Ectodermal cell (in vitro differentiated cells): Measurements from ENCODE around the gene HTRA3. TPM values are rescaled to one million over a fixed set of nuclear protein-coding genes. Genes with fewer than 3 reads are reported as not detected.

Experiments used
- H3K27ac ChIP-seq: 2 replicates; pipeline ENCODE4 v1.7.0; 2013; ENCODE audit warnings: mild to moderate bottlenecking, low read depth, low read length; ENCODE audit not compliant: insufficient read depth, poor library complexity, severe bottlenecking
- H3K27me3 ChIP-seq: 2 replicates; pipeline ENCODE4 v1.7.0; 2013; ENCODE audit warnings: mild to moderate bottlenecking, low read length; ENCODE audit not compliant: insufficient read depth, control insufficient read depth, poor library complexity, severe bottlenecking
- H3K36me3 ChIP-seq: one replicate; pipeline ENCODE4 v1.7.0; 2013; ENCODE audit warnings: low read length; ENCODE audit not compliant: control insufficient read depth, insufficient read depth
- H3K4me1 ChIP-seq: one replicate; pipeline ENCODE4 v1.7.0; 2013; ENCODE audit warnings: low read length; ENCODE audit not compliant: control insufficient read depth, insufficient read depth
- H3K4me3 ChIP-seq: 2 replicates; pipeline ENCODE4 v1.7.0; 2013; ENCODE audit warnings: low read depth, low read length, control low read depth; ENCODE audit not compliant: insufficient read depth
- H3K9me3 ChIP-seq: 2 replicates; pipeline ENCODE4 v1.7.0; 2013; ENCODE audit warnings: mild to moderate bottlenecking, low read length, moderate library complexity; ENCODE audit not compliant: control insufficient read depth
- WGBS, 2 experiments: methylation state at CpG; one replicate each; pipeline ENCODE4 v1.1.7; 2013; ENCODE audit warnings: missing lambda C conversion rate in 2 of 2; 5-methylcytosine and 5-hydroxymethylcytosine counted together
- polyA plus RNA-seq, 4 experiments: library from polyadenylated mRNA; stranded (reverse); fragments of 50-300 nt; gene quantifications; one replicate each; pipeline ENCODE4 v1.2.3, GENCODE V29; 2013

Gene HTRA3
- polyA plus RNA-seq (2013, experiment 1 of 4), result 2.0 TPM
- 2.1 TPM for polyA plus RNA-seq (2013, experiment 2 of 4)
- polyA plus RNA-seq (2013, experiment 3 of 4), result 2.2 TPM
- 2.8 TPM for polyA plus RNA-seq (2013, experiment 4 of 4)

DNA sequence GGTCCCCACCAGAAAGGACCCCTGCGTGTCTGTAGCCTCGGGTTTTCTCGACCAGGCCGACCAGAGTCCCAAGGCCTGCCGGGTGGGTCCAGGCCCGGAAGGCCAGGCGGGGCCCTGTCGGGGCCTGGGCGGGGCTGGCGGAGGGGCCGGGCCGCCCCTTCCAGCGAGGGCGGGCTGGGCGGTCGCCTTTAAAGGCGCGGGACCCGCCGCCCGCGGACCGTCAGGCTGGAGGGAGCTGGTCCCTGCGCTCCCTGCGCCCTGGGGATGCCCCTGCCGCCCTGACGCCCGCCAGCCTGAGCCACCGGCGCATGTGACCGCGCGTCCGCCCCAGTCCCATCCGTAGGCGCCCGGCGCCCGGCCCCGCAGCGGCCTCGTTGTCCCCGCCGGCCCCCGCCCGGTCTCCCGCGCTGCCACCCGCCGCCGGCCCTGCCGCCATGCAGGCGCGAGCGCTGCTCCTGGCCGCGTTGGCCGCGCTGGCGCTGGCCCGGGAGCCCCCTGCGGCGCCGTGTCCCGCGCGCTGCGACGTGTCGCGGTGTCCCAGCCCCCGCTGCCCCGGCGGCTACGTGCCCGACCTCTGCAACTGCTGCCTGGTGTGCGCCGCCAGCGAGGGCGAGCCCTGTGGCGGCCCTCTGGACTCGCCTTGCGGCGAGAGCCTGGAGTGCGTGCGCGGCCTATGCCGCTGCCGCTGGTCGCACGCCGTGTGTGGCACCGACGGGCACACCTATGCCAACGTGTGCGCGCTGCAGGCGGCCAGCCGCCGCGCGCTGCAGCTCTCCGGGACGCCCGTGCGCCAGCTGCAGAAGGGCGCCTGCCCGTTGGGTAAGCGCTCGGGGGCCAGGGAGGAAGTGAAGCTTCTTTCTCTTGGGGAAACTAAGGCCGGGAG, at the start of gene HTRA3:
HTRA3 (plus strand) TSS at position 220 of the 883 bp plus-strand sequence; CDS start at position 435, 215 bp downstream.
- Histone ChIP-seq H3K4me1 (peaks cover 5% of the 10 kb centered on the region), H3K36me3 (no peaks in the 10 kb centered on the region), H3K27me3 (peaks cover 44% of the 10 kb centered on the region), H3K9me3 (no peaks in the 10 kb centered on the region), H3K27ac (no peak within 1 kb of the TSS), H3K4me3 (peak within 1 kb of the TSS; percentile 27)
- WGBS, 2 experiments, result 4% methylated on average over 111 of the region's 111 CpGs

DNA sequence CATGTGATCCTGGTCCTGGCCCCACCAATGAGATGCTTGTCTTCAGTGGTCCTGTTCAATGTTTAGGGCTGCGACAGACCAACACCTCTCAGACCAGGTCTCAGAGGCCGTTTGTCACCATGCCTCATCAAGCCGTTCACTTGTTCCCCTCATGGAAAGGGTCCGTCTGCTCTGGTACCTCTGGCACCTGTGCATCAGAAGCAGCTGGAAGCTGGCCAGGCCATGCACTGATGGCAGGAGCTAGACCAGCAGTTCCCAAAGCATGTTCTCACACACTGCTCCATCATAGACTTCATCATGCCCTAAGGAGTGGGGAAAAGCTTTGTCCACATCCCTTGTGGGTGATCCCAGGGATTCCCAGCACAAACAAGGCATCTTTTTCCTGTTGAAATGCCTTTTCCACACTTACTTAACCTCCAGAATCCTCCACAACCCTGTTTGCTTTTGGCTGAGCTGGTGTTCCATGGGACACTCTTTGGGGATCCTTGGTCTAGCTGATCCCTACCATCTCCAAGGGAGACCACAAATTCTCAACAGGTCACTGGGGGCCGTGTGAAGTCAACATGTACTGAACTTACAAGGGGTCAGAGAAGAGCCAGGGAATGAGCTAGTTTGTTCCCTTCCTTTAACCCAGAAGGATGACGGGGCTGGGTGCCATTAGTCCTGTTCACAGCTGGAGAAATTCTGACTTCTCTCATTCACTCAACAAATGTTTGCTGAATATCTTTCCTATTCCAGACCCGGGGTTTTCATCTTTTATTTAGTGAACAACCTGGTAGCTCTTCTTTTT, 48.7 kb upstream of the HTRA3 start:
- H3K9me3 ChIP-seq, result no peaks in the 10 kb centered on the region
- WGBS, 2 experiments, result 91 to 94% methylated on average over 7 of the region's 7 CpGs
- no peak overlapping the region for H3K27ac ChIP-seq
- peaks cover 9% of the 10 kb centered on the region for H3K4me1 ChIP-seq
- no peaks in the 10 kb centered on the region for H3K36me3 ChIP-seq
- no peaks in the 10 kb centered on the region for H3K27me3 ChIP-seq
- H3K4me3 ChIP-seq, result no peak overlapping the region

DNA sequence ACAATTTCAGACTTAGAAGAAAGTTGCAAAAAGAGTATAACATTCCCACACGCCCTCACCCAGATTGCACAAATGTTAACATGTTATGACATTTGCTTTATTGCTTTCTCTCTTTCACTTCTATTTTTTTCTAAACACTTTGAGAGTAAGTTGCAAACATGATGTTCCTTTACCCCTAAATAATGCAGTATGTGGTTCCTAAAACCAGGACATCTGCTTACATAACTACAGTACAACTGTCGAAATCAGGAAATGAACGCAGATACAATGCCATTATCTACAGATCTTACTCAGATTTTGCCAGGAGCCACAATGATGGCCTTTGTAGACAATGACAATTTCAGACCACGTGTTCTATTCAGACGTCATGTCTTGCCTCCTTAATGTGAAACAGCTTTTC, 48.1 kb upstream of the HTRA3 start:
- H3K27me3 ChIP-seq, result no peaks in the 10 kb centered on the region
- H3K9me3 ChIP-seq, result no peaks in the 10 kb centered on the region
- H3K36me3 ChIP-seq, result no peaks in the 10 kb centered on the region
- peaks cover 14% of the 10 kb centered on the region for H3K4me1 ChIP-seq
- H3K27ac ChIP-seq, result no peak overlapping the region
- WGBS, 2 experiments, result 90 to 95% methylated on average over 5 of the region's 5 CpGs
- H3K4me3 ChIP-seq, result no peak overlapping the region

DNA sequence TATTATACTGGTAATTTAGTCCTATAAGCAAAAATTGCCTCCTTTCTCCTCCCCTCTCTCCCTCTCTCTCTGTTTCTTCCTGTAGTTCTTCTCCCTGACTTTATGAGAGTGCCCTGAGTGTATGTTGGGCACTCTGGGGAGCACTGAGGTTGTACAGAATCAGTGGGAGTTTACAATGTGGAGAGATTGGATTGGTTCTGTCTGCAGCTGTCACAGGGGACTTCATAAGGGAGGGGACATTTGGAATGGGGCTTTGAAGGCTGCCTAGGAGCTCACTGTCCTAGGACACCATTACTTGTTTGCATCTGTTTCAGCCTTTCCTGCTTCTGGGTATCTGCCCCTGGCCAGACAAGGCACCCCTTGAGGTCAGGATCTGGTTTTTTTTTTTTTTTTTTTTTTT, 47.6 kb upstream of the HTRA3 start:
- peaks cover 15% of the 10 kb centered on the region for H3K4me1 ChIP-seq
- H3K27ac ChIP-seq, result no peak overlapping the region
- no peaks in the 10 kb centered on the region for H3K9me3 ChIP-seq
- no peaks in the 10 kb centered on the region for H3K27me3 ChIP-seq
- H3K36me3 ChIP-seq, result no peaks in the 10 kb centered on the region
- H3K4me3 ChIP-seq, result no peak overlapping the region

DNA sequence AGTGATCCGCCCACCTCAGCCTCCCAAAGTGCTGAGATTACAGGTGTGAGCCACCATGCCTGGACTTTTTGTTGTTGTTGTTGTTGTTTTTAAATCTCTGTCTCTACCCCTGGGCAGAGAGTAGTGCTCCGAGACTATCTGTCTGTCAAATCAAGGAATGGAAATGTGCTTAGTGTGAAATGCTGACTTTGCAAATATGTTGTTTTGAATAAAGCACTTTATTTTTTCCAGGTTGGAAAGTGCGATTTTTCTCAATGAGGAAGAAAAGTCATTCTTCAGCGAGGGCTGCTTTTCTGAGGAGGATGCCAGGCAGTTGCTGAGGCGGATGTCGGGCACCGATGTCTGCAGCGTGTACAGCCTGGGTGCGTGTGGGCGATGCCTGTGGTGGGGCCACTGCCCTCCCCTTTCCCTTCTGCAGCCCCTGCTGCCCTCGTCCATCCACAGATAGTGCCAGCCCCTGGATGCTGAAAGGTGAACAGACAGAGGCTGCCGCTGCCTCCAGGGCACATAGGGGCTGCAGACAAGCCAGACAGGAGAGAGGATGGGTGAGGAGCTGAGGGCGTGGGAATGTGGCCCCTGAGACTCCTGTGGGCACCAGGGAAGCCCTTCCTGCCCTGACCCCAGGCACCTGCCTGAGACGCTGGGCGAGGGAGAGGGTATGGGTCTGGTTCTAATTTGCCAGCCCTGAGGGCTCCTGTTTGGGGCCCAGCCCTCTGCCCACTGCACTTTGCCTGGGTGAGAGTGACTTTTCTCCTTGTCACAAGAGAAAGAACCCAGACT, 46.8 kb upstream of the HTRA3 start:
- Histone ChIP-seq H3K27ac (no peak overlapping the region), H3K4me3 (no peak overlapping the region), H3K27me3 (no peaks in the 10 kb centered on the region), H3K9me3 (no peaks in the 10 kb centered on the region), H3K4me1 (peaks cover 15% of the 10 kb centered on the region), H3K36me3 (no peaks in the 10 kb centered on the region)
- WGBS, 2 experiments, result 92 to 93% methylated on average over 14 to 15 of the region's 15 CpGs

DNA sequence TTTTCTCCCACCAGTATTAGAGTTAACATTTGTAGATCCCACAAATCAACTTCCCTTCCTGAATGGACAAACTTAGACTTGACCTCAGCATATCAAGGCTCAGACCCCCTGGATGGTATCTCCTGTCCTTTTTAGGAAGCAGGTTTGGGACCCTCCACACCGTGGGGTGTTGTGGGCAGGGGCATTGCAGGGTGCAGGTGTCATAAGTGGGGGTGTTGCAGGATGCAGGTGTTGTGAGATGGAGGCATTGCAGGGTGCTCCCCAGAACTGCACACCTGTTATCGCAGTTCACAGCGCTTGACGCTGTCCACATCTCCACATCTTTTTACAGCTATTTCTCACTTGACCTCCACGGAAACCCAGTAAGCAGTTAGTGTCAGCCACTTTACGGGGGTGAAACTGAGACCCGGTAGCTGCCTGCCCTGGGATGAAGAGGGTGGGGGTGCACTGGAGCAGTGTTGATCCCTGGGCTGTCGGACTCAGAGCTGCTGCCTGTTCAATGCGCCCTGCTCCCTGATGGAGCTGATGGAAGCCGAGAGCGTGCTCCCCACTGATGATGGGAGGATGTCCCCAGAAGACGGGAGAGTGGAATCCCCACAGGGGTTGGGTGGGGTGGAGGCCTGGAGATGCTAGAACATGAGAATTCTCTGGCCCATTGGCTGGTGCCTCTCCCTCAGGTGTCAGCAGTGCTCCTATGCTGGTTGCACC, 45.1 kb upstream of the HTRA3 start:
- peaks cover 19% of the 10 kb centered on the region for H3K4me1 ChIP-seq
- WGBS, 2 experiments, result 93 to 94% methylated on average over 12 of the region's 12 CpGs
- no peaks in the 10 kb centered on the region for H3K36me3 ChIP-seq
- no peak overlapping the region for H3K4me3 ChIP-seq
- H3K27me3 ChIP-seq, result no peaks in the 10 kb centered on the region
- H3K27ac ChIP-seq, result no peak overlapping the region
- no peaks in the 10 kb centered on the region for H3K9me3 ChIP-seq

DNA sequence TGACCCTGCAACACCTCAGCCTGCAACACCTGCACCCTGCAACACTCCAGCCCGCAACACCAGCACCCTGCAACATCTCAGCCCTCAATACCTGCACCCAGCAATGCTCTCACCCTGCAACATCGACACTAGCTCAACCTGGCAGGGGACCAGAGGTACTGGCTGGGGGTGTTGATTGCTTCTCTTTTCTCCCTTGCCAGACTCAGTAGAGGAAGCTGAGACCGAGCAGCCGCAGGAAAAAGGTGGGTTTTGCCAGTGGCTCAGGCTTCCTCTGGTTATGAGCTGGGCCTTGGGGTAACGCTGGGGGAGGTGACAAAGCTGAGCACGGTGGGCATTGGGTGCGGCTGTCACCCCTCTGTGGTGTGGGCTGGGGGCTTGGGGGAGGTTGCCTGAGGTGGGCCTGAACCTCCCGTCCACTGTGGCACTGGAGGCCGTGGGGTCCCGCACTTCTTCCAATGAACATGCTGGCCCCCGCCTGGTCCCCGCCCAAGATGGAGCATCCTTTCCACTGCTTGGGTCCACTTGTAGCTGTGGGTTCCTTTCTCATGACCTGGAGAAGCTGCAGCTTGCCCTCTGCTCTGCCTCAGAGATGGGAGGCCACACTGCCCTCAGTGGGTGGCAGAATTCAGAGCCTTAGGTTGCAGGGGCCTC, 44.5 kb upstream of the HTRA3 start:
- Histone ChIP-seq H3K27ac (no peak overlapping the region), H3K36me3 (no peaks in the 10 kb centered on the region), H3K4me3 (no peak overlapping the region), H3K9me3 (no peaks in the 10 kb centered on the region), H3K27me3 (no peaks in the 10 kb centered on the region), H3K4me1 (peaks cover 19% of the 10 kb centered on the region)
- 89 to 90% methylated on average over 12 of the region's 12 CpGs for WGBS, 2 experiments

DNA sequence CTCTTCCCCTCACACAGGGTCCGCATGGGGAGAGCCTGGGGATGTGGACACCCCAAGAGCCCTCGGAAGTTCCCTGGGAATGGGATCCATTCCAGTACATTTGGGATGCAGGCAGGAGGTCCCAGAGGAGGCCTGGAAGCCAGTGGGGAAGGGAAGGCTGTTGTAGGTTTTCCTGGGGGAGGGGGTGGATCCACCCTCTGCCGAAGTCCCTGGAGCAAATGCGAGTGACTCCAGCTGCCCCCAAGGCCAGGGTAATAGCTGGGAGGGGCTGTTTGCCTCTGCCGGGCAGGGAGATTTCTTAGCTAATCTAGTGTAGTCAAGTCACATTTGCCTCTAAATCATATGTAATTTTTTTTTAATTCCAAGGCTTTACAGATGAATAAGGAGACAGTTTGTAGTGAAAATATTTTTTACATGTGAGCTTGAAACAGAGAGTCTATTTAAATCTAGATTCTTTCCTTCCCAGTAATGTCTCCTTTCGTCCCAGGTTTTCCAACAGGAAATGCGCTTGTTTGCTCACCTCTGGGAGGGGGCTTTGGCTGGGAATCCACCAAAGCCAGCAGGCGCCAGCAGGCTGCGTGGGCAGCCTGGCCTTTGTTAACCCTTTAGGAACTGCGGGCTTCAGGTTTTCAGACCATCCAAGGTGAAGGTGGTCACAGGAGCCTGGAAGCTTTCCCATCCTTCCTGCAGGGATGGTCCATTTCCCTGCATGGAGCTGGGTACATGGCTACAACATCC, 43.7 kb upstream of the HTRA3 start:
- no peak overlapping the region for H3K4me3 ChIP-seq
- H3K27me3 ChIP-seq, result no peaks in the 10 kb centered on the region
- no peak overlapping the region for H3K27ac ChIP-seq
- 22 to 28% methylated on average over 10 of the region's 10 CpGs for WGBS, 2 experiments
- H3K9me3 ChIP-seq, result no peaks in the 10 kb centered on the region
- peaks cover 19% of the 10 kb centered on the region for H3K4me1 ChIP-seq
- no peaks in the 10 kb centered on the region for H3K36me3 ChIP-seq
